ENCODE data around the gene ACVR1. TPM values are rescaled to one million over a fixed set of nuclear protein-coding genes. Genes with fewer than 3 reads are reported as not detected.
"Not testable (repeated sequence)": the region's sequence is repeated elsewhere in the genome, so short reads cannot be mapped to it uniquely, and the experiment has no call there.

Gene ACVR1
- total RNA-seq, 4 donors from 2014 or later, result 17.9 to 41.4 (median 29.9) TPM

GRCh38 chr2:157727693-157728092 is 148.4 kb downstream of the ACVR1 start:
- Histone ChIP-seq H3K27me3 (no peaks in the 10 kb centered on the region), H3K4me1 (no peaks in the 10 kb centered on the region), H3K9me3 (peaks cover 0 to 24% (median 0%) of the 10 kb centered on the region in 3 donors), H3K27ac (no peak overlapping the region), H3K4me3 (no peak overlapping the region), H3K36me3 (peaks cover 0 to 53% of the 10 kb centered on the region in 2 donors)
- TF ChIP-seq POLR2A (IDR thresholded peaks at IDR 0.05), result no peak
- TF ChIP-seq CTCF (IDR thresholded peaks at IDR 0.05), result no peak
- no peak for TF ChIP-seq POLR2AphosphoS5 (IDR thresholded peaks at IDR 0.05)
- no peak for TF ChIP-seq EP300 (IDR thresholded peaks at IDR 0.05)
- 100% methylated on average over 1 of the region's 1 CpG for WGBS, 2 donors (ENCODE audit: low coverage in 1 of 2)
- no peak for ATAC-seq

- H3K27ac ChIP-seq, result no peak overlapping the region
- H3K9me3 ChIP-seq, result peaks cover 0 to 31% (median 0%) of the 10 kb centered on the region in 3 donors
- H3K27me3 ChIP-seq, result no peaks in the 10 kb centered on the region
- H3K36me3 ChIP-seq, result peaks cover 0 to 46% of the 10 kb centered on the region in 2 donors
- H3K4me3 ChIP-seq, result no peak overlapping the region
- H3K4me1 ChIP-seq, result no peaks in the 10 kb centered on the region
- ATAC-seq, result no peak
- TF ChIP-seq EP300 (IDR thresholded peaks at IDR 0.05) (no peak), POLR2A (IDR thresholded peaks at IDR 0.05) (no peak), CTCF (IDR thresholded peaks at IDR 0.05) (no peak), POLR2AphosphoS5 (IDR thresholded peaks at IDR 0.05) (no peak)
- WGBS, 2 donors (ENCODE audit: low coverage in 1 of 2), result 73 to 100% methylated on average over 1 of the region's 1 CpG
Observed at GRCh38 chr2:157726946-157727345, 149.2 kb downstream of the ACVR1 start.

GRCh38 chr2:157725846-157726245 is 150.3 kb downstream of the ACVR1 start:
- Histone ChIP-seq H3K27ac (no peak overlapping the region), H3K36me3 (peaks cover 0 to 43% of the 10 kb centered on the region in 2 donors), H3K27me3 (no peaks in the 10 kb centered on the region), H3K4me1 (no peaks in the 10 kb centered on the region), H3K9me3 (peaks cover 0 to 33% (median 0%) of the 10 kb centered on the region in 3 donors), H3K4me3 (no peak overlapping the region)
- no peak for ATAC-seq
- WGBS, 2 donors (ENCODE audit: low coverage in 1 of 2), result 56 to 86% methylated on average over 1 of the region's 1 CpG
- no peak for TF ChIP-seq POLR2AphosphoS5 (IDR thresholded peaks at IDR 0.05)
- TF ChIP-seq CTCF (IDR thresholded peaks at IDR 0.05), result no peak
- TF ChIP-seq EP300 (IDR thresholded peaks at IDR 0.05), result no peak
- TF ChIP-seq POLR2A (IDR thresholded peaks at IDR 0.05), result no peak

- 95 to 100% methylated on average over 3 of the region's 3 CpGs for WGBS, 2 donors (ENCODE audit: low coverage in 1 of 2)
- Histone ChIP-seq H3K36me3 (peaks cover 0 to 60% of the 10 kb centered on the region in 2 donors), H3K27ac (no peak overlapping the region), H3K9me3 (peaks cover 0 to 33% (median 0%) of the 10 kb centered on the region in 3 donors), H3K27me3 (no peaks in the 10 kb centered on the region), H3K4me1 (no peaks in the 10 kb centered on the region), H3K4me3 (no peak overlapping the region)
- TF ChIP-seq POLR2AphosphoS5 (IDR thresholded peaks at IDR 0.05) (no peak), EP300 (IDR thresholded peaks at IDR 0.05) (no peak), CTCF (IDR thresholded peaks at IDR 0.05) (no peak), POLR2A (IDR thresholded peaks at IDR 0.05) (no peak)
- no peak for ATAC-seq
Observed at GRCh38 chr2:157722580-157723234, 153.4 kb downstream of the ACVR1 start.

GRCh38 chr2:157720504-157720903 is 155.6 kb downstream of the ACVR1 start:
- ATAC-seq, result no peak
- WGBS, 2 donors (ENCODE audit: low coverage in 1 of 2), result 91 to 94% methylated on average over 1 to 2 of the region's 2 CpGs
- Histone ChIP-seq H3K4me3 (no peak overlapping the region), H3K9me3 (peaks cover 0 to 33% (median 0%) of the 10 kb centered on the region in 3 donors), H3K36me3 (peaks cover 0 to 55% of the 10 kb centered on the region in 2 donors), H3K27me3 (no peaks in the 10 kb centered on the region), H3K27ac (no peak overlapping the region), H3K4me1 (no peaks in the 10 kb centered on the region)
- TF ChIP-seq EP300 (IDR thresholded peaks at IDR 0.05) (no peak), POLR2A (IDR thresholded peaks at IDR 0.05) (no peak), POLR2AphosphoS5 (IDR thresholded peaks at IDR 0.05) (no peak), CTCF (IDR thresholded peaks at IDR 0.05) (no peak)

- not testable (repeated sequence) for H3K4me3 ChIP-seq, H3K27ac ChIP-seq, ATAC-seq, H3K36me3 ChIP-seq, H3K4me1 ChIP-seq, H3K27me3 ChIP-seq
- peaks cover 0 to 53% (median 0%) of the 10 kb centered on the region in 3 donors for H3K9me3 ChIP-seq
- WGBS, 2 donors (ENCODE audit: low coverage in 1 of 2), result no CpG with 5 or more reads among the region's 5 CpGs
Observed at GRCh38 chr2:157704653-157705052, 171.5 kb downstream of the ACVR1 start.

- 95 to 100% methylated on average over 5 to 6 of the region's 6 CpGs for WGBS, 2 donors (ENCODE audit: low coverage in 1 of 2)
- not testable (repeated sequence) for H3K4me1 ChIP-seq
- peaks cover 0 to 49% (median 0%) of the 10 kb centered on the region in 3 donors for H3K9me3 ChIP-seq
Observed at GRCh38 chr2:157704148-157704547, 172.0 kb downstream of the ACVR1 start.

More at GRCh38 chr2:157704148-157704547, 172.0 kb downstream of the ACVR1 start:
- not testable (repeated sequence) for H3K4me3 ChIP-seq, H3K27me3 ChIP-seq, H3K27ac ChIP-seq, ATAC-seq, H3K36me3 ChIP-seq
